GM23248 (cell line): Measurements from ENCODE around the gene RNLS.

Experiments used
- EZH2 ChIP-seq: fragments of 200-600 bp; sonication (generic); IDR thresholded peaks from 2 replicates; pipeline ENCODE4 v1.6.1; 2018; ENCODE audit warnings: antibody characterized with exemption, mild to moderate bottlenecking; ENCODE audit not compliant: insufficient read depth, poor library complexity, severe bottlenecking
- EZH2phosphoT487 ChIP-seq: fragments of 200-600 bp; sonication (generic); IDR thresholded peaks from 2 replicates; pipeline ENCODE4 v1.6.1; 2018; ENCODE audit warnings: antibody characterized with exemption, moderate library complexity, mild to moderate bottlenecking, low read depth; ENCODE audit not compliant: insufficient read depth

DNA sequence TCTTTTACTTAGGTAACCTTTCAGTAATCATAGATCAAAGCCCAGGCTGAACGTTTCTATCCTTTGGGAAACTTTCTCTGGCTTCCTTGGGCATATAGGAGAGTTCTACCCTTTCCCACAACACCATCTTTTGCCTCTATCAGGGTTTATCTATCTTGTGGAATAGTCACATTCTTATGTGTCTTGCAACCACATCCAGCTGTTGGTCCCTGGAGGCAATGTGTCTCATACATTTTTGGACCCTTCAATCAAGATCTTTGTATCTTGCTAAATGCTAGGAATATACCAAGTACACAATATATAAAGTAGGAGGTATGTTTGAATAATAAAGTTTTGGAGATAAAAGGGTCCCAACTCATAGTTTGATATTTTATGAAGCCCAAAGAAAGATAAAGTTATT, 121.7 kb downstream of the RNLS start:
- TF ChIP-seq EZH2 (no peak), EZH2phosphoT487 (no peak)
